Neuronal stem cell (in vitro differentiated cells): Measurements from ENCODE around the gene RIPPLY2.

ENCODE experiments used
- DNase-seq: peaks from one replicate; pipeline ENCODE4 v3.0.0-alpha.2; 2013; ENCODE audit warnings: low spot score
- H2AFZ ChIP-seq: one replicate; pipeline ENCODE4 v1.6.1; 2013; ENCODE audit warnings: mild to moderate bottlenecking, low read length, inconsistent platforms
- H2AK5ac ChIP-seq: 2 replicates; pipeline ENCODE4 v1.6.1; 2013; ENCODE audit warnings: low read depth, mild to moderate bottlenecking, inconsistent platforms, low read length, moderate library complexity, mixed read lengths
- H2BK120ac ChIP-seq: 2 replicates; pipeline ENCODE4 v1.6.1; 2013; ENCODE audit warnings: low read depth, mild to moderate bottlenecking, inconsistent platforms, low read length, moderate library complexity, mixed read lengths
- H2BK12ac ChIP-seq: one replicate; pipeline ENCODE4 v1.6.1; 2013; ENCODE audit warnings: low read length, inconsistent platforms
- H2BK15ac ChIP-seq: 2 replicates; pipeline ENCODE4 v1.6.1; 2013; ENCODE audit warnings: mild to moderate bottlenecking, low read length, inconsistent platforms, mixed read lengths
- H2BK5ac ChIP-seq: one replicate; pipeline ENCODE4 v1.6.1; 2013; ENCODE audit warnings: inconsistent platforms, mild to moderate bottlenecking, low read length, moderate library complexity
- H3K14ac ChIP-seq: one replicate; pipeline ENCODE4 v1.6.1; 2013; ENCODE audit warnings: low read length, inconsistent platforms
- H3K18ac ChIP-seq: 2 replicates; pipeline ENCODE4 v1.6.1; 2013; ENCODE audit warnings: low read length, inconsistent platforms
- H3K23ac ChIP-seq: 2 replicates; pipeline ENCODE4 v1.6.1; 2013; ENCODE audit warnings: low read depth, mild to moderate bottlenecking, mixed read lengths, low read length, inconsistent platforms; ENCODE audit not compliant: poor library complexity
- H3K27ac ChIP-seq: replicated peaks from 3 replicates; pipeline ENCODE4 v1.5.1; 2013; ENCODE audit warnings: low read length, inconsistent platforms
- H3K27me3 ChIP-seq, 3 experiments: 2 replicates each; pipeline ENCODE4 v1.6.1; 2013; ENCODE audit warnings: low read length in 3 of 3, mild to moderate bottlenecking in 2 of 3, inconsistent platforms in 1 of 3, low read depth in 1 of 3, mixed read lengths in 1 of 3, moderate library complexity in 1 of 3; ENCODE audit not compliant: control insufficient read depth in 3 of 3, insufficient read depth in 3 of 3
- H3K36me3 ChIP-seq, 2 donors: replicated peaks in 1 of 2; 2 replicates each; pipeline ENCODE4 v1.6.1; 2013; ENCODE audit warnings: low read length in 2 of 2; ENCODE audit not compliant: control insufficient read depth in 2 of 2, insufficient read depth in 2 of 2
- H3K4ac ChIP-seq: 2 replicates; pipeline ENCODE4 v1.6.1; 2013; ENCODE audit warnings: inconsistent platforms, mild to moderate bottlenecking, low read length, moderate library complexity
- H3K4me1 ChIP-seq, 2 donors: 1 replicate in 1 of 2; 2 replicates in 1 of 2; pipeline ENCODE4 v1.6.1; 2013; ENCODE audit warnings: low read length in 2 of 2, low read depth in 1 of 2; ENCODE audit not compliant: control insufficient read depth in 2 of 2, insufficient read depth in 1 of 2
- H3K4me2 ChIP-seq: one replicate; pipeline ENCODE4 v1.6.1; 2013; ENCODE audit warnings: mild to moderate bottlenecking, low read length, inconsistent platforms; ENCODE audit not compliant: insufficient read depth, poor library complexity, severe bottlenecking
- H3K4me3 ChIP-seq, 2 donors: 2 replicates each; pipeline ENCODE4 v1.5.1; 2013; ENCODE audit warnings: low read length in 2 of 2, mild to moderate bottlenecking in 2 of 2, inconsistent platforms in 1 of 2, moderate library complexity in 1 of 2
- H3K79me1 ChIP-seq: one replicate; pipeline ENCODE4 v1.6.1; 2013; ENCODE audit warnings: low read depth, mild to moderate bottlenecking, inconsistent platforms, low read length, moderate library complexity
- H3K9ac ChIP-seq: one replicate; pipeline ENCODE4 v1.6.1; 2013; ENCODE audit warnings: mild to moderate bottlenecking, low read depth, low read length, inconsistent platforms; ENCODE audit not compliant: poor library complexity
- H3K9me3 ChIP-seq, 2 donors: replicated peaks in 1 of 2; 2 replicates each; pipeline versions ENCODE3 to v1.6.1; 2013; ENCODE audit warnings: low read length in 2 of 2, mild to moderate bottlenecking in 2 of 2, inconsistent platforms in 1 of 2, low read depth in 1 of 2, mixed read lengths in 1 of 2, moderate library complexity in 1 of 2; ENCODE audit not compliant: control insufficient read depth in 2 of 2, insufficient read depth in 1 of 2
- H4K8ac ChIP-seq: one replicate; pipeline ENCODE4 v1.6.1; 2013; ENCODE audit warnings: low read depth, mild to moderate bottlenecking, inconsistent platforms, low read length, moderate library complexity
- H4K91ac ChIP-seq: one replicate; pipeline ENCODE4 v1.6.1; 2013; ENCODE audit warnings: low read length, low read depth, mild to moderate bottlenecking, inconsistent platforms; ENCODE audit not compliant: poor library complexity
- WGBS, 2 donors: extraction: QIAGEN DNeasy Blood & Tissue Kit; methylation state at CpG; one replicate each; pipeline ENCODE4 v1.1.7; 2013; ENCODE audit warnings: missing lambda C conversion rate in 2 of 2, mixed read lengths in 1 of 2; ENCODE audit not compliant: insufficient read length in 2 of 2, insufficient replicate concordance in 1 of 2; ENCODE audit errors: extremely low coverage in 2 of 2; 5-methylcytosine and 5-hydroxymethylcytosine counted together

Gene RIPPLY2

DNA sequence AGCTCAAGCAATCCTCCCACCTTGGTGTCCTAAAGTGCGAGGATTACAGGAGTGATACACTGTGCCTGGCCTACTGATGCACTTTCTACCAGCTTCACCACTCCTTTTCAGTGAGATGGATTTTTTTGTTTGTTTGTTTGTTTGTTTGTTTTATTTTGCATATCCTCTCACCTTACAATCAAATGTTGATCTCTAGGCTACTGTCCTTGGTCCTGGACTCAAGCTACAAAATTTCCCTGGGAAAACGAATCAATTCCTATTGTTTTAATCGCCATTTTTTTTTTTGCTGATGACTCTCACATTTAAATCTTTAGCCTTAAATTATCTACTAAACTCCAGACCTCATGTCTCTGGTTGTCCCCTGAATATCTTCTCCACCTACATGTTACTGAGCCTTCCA lies 3.5 kb upstream of the RIPPLY2 start:
- Histone ChIP-seq H3K4me3 (no peak overlapping the region), H3K36me3 (no peaks in the 10 kb centered on the region), H3K4me2 (no peak overlapping the region), H3K9ac (no peak overlapping the region), H3K79me1 (no peaks in the 10 kb centered on the region), H2AK5ac (no peak overlapping the region), H3K27me3 (peaks cover 6 to 61% (median 21%) of the 10 kb centered on the region in 3 experiments), H2BK15ac (no peak overlapping the region), H3K9me3 (no peaks in the 10 kb centered on the region), H4K91ac (no peak overlapping the region), H3K27ac (no peak overlapping the region), H4K8ac (no peak overlapping the region), H2BK12ac (no peak overlapping the region), H3K4ac (no peak overlapping the region), H2BK120ac (no peak overlapping the region), H2BK5ac (no peak overlapping the region), H3K18ac (no peak overlapping the region), H3K23ac (no peak overlapping the region), H3K4me1 (peaks cover 5% of the 10 kb centered on the region in 2 donors), H2AFZ (no peak overlapping the region), H3K14ac (no peak overlapping the region)
- no peak for DNase-seq
- no CpG with 5 or more reads among the region's 3 CpGs for WGBS, 2 donors

DNA sequence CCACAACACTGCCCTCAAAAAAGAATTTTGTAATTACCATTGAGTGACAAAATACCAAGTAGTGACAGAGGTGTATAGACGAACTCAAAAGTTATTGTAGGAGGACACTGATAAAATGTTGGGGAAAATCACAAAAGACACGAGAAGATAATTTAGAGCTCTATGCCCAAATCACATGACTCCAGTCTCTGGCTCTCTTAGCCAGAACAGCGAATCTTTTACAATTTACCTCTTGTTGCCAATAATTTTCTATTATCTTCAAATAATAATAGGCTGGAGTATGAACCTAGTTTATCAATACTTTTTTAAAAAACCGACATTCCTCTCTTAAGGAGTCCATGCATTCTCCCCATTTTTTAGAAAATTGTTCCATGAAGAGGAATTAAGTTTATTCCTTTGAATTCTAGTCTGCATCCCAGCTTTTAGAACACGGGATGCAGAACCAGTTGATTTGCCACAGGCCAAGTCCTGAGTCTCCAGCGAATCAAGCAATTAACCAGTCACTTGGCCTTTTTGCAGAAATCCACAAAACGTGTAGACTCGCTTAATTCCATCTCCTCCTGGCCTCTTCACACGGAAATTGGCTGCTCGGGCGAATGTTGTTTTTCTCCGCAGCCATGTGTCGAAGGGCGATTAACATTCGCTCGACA lies 507 bp upstream of the RIPPLY2 start:
- Histone ChIP-seq H4K8ac (no peak overlapping the region), H3K36me3 (no peaks in the 10 kb centered on the region), H2BK12ac (no peak overlapping the region), H3K27ac (no peak overlapping the region), H3K79me1 (no peaks in the 10 kb centered on the region), H3K27me3 (peaks cover 6 to 77% (median 31%) of the 10 kb centered on the region in 3 experiments), H4K91ac (no peak overlapping the region), H3K9me3 (no peaks in the 10 kb centered on the region), H3K4me1 (peaks cover 5% of the 10 kb centered on the region in 2 donors), H3K9ac (no peak overlapping the region), H2AK5ac (no peak overlapping the region), H3K4ac (no peak overlapping the region), H3K14ac (no peak overlapping the region), H3K4me2 (peak overlapping the region; percentile 96), H2BK120ac (no peak overlapping the region), H2AFZ (peak overlapping the region; percentile 96), H3K4me3 (peak overlapping the region; percentile 47 to 80), H2BK5ac (no peak overlapping the region), H2BK15ac (no peak overlapping the region), H3K23ac (peak overlapping the region; percentile 17), H3K18ac (no peak overlapping the region)
- no peak for DNase-seq
- WGBS, 2 donors, result no CpG with 5 or more reads among the region's 16 CpGs

- no peak for DNase-seq
- Histone ChIP-seq H3K4ac (no peak overlapping the region), H3K14ac (peak overlapping the region; percentile 71), H2AK5ac (peak overlapping the region; percentile 46), H2AFZ (peak overlapping the region; percentile 96), H4K8ac (no peak overlapping the region), H3K23ac (peak overlapping the region; percentile 55), H3K9me3 (no peaks in the 10 kb centered on the region), H3K18ac (peak overlapping the region; percentile 59), H2BK120ac (no peak overlapping the region), H2BK5ac (no peak overlapping the region), H3K27me3 (peaks cover 6 to 72% (median 31%) of the 10 kb centered on the region in 3 experiments), H3K4me3 (peak overlapping the region; percentile 47 to 80), H3K79me1 (no peaks in the 10 kb centered on the region), H3K9ac (peak overlapping the region; percentile 70), H3K27ac (no peak overlapping the region), H2BK15ac (no peak overlapping the region), H2BK12ac (no peak overlapping the region), H3K4me1 (peaks cover 5% of the 10 kb centered on the region in 2 donors), H3K36me3 (no peaks in the 10 kb centered on the region), H4K91ac (no peak overlapping the region), H3K4me2 (peak overlapping the region; percentile 96)
- no CpG with 5 or more reads among the region's 18 CpGs for WGBS, 2 donors
These were observed 891 bp downstream of the RIPPLY2 start for GRCh38 chr6:83854001-83854501.

DNA sequence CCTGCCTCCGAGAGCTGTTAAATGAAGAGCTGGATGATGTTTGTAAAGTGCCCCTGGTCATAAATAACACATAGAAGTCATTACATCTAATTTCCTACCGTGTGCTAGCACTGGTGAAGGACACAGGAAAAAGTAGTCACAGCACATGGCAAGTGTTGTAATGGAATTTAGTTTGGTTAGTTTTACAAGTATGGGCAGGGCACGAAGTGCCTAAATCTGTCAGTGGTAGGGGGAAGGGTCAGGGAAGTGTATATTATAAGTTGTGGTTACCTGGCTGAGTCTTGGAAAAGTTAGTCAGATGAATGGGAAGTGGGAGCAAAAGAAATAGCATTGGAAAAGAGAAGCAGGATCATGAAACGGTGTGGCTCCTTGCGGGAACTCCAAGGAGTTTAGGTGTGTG lies 1.6 kb downstream of the RIPPLY2 start:
- H2AFZ ChIP-seq, result no peak overlapping the region
- no peak for DNase-seq
- H4K8ac ChIP-seq, result no peak overlapping the region
- H3K23ac ChIP-seq, result no peak overlapping the region
- H3K4ac ChIP-seq, result no peak overlapping the region
- H3K9ac ChIP-seq, result no peak overlapping the region
- no peak overlapping the region for H4K91ac ChIP-seq
- no peak overlapping the region for H2BK5ac ChIP-seq
- no peak overlapping the region for H3K4me3 ChIP-seq
- no peak overlapping the region for H3K14ac ChIP-seq
- H3K36me3 ChIP-seq, result no peaks in the 10 kb centered on the region
- no peak overlapping the region for H2AK5ac ChIP-seq
- H2BK12ac ChIP-seq, result no peak overlapping the region
- no peak overlapping the region for H3K4me2 ChIP-seq
- peaks cover 6 to 71% (median 31%) of the 10 kb centered on the region in 3 experiments for H3K27me3 ChIP-seq
- H3K27ac ChIP-seq, result no peak overlapping the region
- WGBS, 2 donors, result no CpG with 5 or more reads among the region's 5 CpGs
- H3K79me1 ChIP-seq, result no peaks in the 10 kb centered on the region
- no peaks in the 10 kb centered on the region for H3K9me3 ChIP-seq
- no peak overlapping the region for H2BK15ac ChIP-seq
- H3K18ac ChIP-seq, result no peak overlapping the region
- H2BK120ac ChIP-seq, result no peak overlapping the region
- H3K4me1 ChIP-seq, result peaks cover 5% of the 10 kb centered on the region in 2 donors
